GM21717 (cell line): ENCODE data around the gene PATJ.
"Not testable (repeated sequence)": the region's sequence is repeated elsewhere in the genome, so short reads cannot be mapped to it uniquely, and the experiment has no call there.

Source experiments
- ATAC-seq: cut with Tn5 transposase; IDR thresholded peaks from one replicate; pipeline ENCODE4 v1.9.1; 2021; ENCODE audit warnings: mild to moderate bottlenecking, moderate library complexity; ENCODE audit not compliant: unreplicated experiment

Gene PATJ

GRCh38 chr1:61816191-61816590 is 73.9 kb downstream of the PATJ start:
- no peak for ATAC-seq

GRCh38 chr1:61818992-61819391 is 76.7 kb downstream of the PATJ start:
- no peak for ATAC-seq

- no peak for ATAC-seq
Measured at GRCh38 chr1:61819421-61819820, 77.1 kb downstream of the PATJ start.

GRCh38 chr1:61825393-61825792 is 83.1 kb downstream of the PATJ start:
- ATAC-seq = no peak

- no peak for ATAC-seq
Measured at GRCh38 chr1:61828805-61829204, 86.5 kb downstream of the PATJ start.

GRCh38 chr1:61836649-61837048 is 94.4 kb downstream of the PATJ start:
- no peak for ATAC-seq

- ATAC-seq = not testable (repeated sequence)
Measured at GRCh38 chr1:61837607-61838006, 95.3 kb downstream of the PATJ start.

- ATAC-seq = no peak
Measured at GRCh38 chr1:61839679-61840078, 97.4 kb downstream of the PATJ start.

GRCh38 chr1:61842036-61842435 is 99.8 kb downstream of the PATJ start:
- no peak for ATAC-seq

GRCh38 chr1:61842863-61843514 is 100.7 kb downstream of the PATJ start:
- ATAC-seq = no peak

- ATAC-seq = no peak
Measured at GRCh38 chr1:61844006-61844405, 101.7 kb downstream of the PATJ start.

GRCh38 chr1:61844664-61845063 is 102.4 kb downstream of the PATJ start:
- not testable (repeated sequence) for ATAC-seq

GRCh38 chr1:61851235-61851634 is 109.0 kb downstream of the PATJ start:
- no peak for ATAC-seq

GRCh38 chr1:61851849-61852669 is 109.8 kb downstream of the PATJ start:
- ATAC-seq = no peak

- ATAC-seq = no peak
Measured at GRCh38 chr1:61852670-61853015, 110.4 kb downstream of the PATJ start.

GRCh38 chr1:61853583-61853982 is 111.3 kb downstream of the PATJ start:
- ATAC-seq = no peak

- ATAC-seq = no peak
Measured at GRCh38 chr1:61864489-61864888, 122.2 kb downstream of the PATJ start.

- ATAC-seq = no peak
Measured at GRCh38 chr1:61865646-61866220, 123.5 kb downstream of the PATJ start.

- no peak for ATAC-seq
Measured at GRCh38 chr1:61869691-61870109, 127.4 kb downstream of the PATJ start.

GRCh38 chr1:61872206-61872605 is 129.9 kb downstream of the PATJ start:
- no peak for ATAC-seq

GRCh38 chr1:61873581-61873980 is 131.3 kb downstream of the PATJ start:
- no peak for ATAC-seq

- ATAC-seq = no peak
Measured at GRCh38 chr1:61873994-61874393, 131.7 kb downstream of the PATJ start.
